GM19395 (cell line): ENCODE measurements around the gene TSKU.
"Not testable (repeated sequence)": the region's sequence is repeated elsewhere in the genome, so short reads cannot be mapped to it uniquely, and the experiment has no call there.

Source experiments
- ATAC-seq: cut with Tn5 transposase; IDR thresholded peaks from one replicate; pipeline ENCODE4 v1.9.1; 2021; ENCODE audit warnings: mild to moderate bottlenecking, moderate library complexity; ENCODE audit not compliant: unreplicated experiment

TSKU gene

DNA sequence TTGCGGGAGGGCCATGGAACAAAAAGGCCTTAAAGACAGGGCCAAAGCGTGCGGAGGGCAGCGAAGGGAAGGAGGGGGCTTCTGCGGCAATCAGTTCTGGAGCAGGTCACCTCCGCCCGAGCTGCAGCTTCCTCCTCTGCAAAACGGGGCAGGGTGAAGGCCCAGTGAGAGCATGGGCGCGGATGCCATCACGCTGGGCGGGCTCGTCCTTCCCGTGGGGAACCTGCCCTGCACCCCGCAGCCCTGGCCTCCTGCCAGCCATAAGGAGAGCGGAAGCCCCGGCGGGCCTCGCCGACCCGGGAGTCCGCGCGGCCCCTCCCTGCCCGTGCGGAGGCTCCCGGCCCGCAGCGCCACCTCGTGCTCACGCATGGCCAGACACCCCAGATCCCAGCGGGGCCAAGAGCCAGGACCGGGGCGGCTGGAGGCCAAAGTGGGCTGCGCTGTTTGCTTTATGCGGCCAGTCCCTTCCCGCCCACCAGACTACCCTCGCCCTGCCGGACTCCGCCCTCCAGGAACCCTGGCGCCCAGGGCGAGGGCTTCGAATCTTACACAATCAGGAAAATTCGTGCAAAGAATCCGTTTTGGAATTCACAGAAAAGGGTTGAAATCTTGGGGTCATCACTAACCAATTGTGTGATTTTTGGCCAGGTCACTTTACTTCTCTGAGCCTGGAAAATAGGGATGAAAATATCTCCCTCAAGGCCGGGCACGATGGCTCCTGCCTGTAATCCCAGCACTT lies 16.1 kb downstream of the TSKU start:
- ATAC-seq = peak; percentile 85

DNA sequence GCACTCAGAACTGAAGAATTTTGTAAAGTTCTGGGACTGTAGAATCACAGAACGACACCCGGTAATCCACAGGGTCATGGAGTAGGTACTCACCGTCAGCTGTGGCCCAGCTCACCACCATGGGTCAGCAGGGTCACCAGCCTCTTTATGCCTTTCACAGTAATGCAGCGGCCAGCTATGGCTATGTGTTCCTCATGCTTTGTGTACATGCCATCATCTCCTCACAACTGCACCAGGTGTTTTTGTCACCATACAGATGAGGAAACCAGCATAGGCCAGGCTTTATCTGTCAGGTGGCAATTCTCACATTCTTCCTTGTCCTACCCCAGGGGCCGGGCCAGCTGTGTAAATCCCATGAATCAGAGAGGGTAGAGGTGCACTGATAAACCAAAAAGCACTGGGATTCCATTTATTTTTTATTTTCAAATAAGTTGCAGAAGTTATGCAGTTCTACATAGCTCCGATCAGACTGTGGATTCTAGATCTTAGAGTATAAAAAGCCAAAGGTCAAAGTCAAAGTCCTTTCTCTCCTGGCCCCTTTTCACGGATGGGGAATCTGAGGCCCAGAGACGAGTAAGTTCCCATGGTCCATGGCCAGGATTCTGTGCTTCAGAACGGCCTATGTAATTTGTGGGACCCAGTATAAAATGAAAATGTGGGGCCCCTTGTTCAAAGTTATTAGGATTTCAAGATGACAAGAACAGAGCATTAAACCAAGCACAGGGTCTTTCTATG lies 17.5 kb downstream of the TSKU start:
- ATAC-seq = no peak

DNA sequence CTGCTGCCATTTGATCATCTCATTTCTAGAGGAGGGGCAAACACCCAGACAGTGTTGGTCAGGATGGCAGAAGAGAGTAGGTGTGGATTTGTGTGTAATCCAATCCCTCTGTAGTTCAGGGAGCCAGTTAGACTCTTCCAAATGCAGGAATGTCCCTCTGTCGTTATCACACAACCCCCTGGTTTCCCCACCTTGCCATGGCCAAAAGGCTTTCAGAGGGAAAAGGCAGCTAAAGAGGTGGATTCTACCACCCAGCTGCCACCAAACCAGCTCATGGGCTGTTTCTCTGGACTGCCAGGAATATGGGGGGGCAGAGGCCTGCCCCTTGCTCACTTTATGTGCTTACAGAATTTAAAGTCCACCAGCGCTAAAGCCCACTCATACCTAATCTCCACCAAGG lies 18.1 kb downstream of the TSKU start:
- no peak for ATAC-seq

DNA sequence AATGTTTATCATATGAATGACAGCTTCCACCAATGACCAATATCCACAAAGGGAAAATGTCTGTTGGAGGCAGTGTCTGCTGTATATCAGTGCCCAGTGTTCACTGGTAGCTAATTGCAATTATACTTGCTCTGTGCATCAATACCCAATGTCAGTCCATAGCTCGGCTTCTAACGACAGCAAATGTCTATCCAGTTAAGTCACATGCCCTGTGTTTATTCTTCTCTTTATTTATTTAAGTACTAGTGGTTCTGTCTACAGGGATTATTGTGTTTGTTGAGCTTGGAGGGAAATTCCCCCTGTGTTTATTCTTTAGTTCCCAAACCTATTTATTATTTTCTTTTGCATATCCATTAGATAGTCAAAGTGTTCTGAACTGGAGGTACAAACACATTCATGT lies 18.6 kb downstream of the TSKU start:
- ATAC-seq = no peak

DNA sequence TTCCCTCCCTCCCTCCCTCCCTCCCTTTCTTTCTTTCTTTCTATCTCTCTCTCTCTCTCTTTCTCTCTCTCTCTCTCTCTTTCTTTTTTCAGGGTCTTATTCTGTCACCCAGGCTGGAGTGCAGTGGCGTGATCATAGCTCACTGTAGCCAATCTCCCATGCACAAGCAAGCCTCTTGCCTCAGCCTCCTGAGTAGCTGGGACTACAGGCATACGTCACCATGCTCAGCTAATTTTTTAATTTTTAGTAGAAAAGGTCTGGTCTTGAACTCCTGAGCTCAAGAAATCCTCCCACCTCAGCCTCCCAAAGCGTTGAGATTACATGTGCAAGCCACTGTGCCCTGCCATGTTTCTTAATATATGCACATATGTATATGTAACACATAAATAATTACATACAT lies 19.0 kb downstream of the TSKU start:
- no peak for ATAC-seq

DNA sequence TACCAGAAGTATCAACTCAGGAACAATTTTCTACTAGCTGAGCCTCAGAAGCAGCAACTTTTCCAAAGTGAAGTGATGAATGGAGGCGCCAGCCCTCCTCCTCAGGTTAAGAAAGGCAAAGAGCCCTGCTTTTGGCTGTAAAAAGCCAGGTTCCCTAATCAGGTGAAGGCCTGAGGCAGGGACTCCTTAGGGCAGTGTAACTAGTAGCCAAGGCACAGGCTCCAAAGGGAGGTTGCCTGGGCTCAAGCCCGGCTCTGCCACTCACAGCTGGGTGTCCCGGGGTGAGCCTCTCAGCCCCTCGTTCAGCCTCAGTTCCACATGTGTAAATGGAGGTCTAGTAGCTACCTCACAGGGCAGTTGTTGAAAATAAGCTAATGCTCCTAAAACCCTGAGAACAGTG lies 19.5 kb downstream of the TSKU start:
- ATAC-seq = no peak

DNA sequence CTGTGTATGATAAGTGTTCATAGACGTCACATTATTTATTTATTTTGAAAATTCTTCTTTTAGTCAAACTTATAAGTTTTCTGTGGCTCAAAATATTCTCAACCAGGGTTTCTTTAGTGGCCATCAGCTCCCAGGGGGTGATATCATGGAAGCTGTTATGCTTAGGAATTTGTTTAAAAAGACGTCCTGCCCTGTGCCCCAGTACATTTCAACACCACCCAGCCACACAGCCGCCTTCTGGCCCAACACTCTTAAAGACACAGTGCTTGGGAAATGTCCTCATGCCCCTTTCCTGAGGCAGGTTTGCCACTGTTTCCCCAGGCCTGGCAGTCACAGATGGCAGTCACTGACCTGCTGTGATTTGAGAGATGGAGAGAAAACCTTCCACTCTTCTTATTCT lies 19.9 kb downstream of the TSKU start:
- no peak for ATAC-seq

DNA sequence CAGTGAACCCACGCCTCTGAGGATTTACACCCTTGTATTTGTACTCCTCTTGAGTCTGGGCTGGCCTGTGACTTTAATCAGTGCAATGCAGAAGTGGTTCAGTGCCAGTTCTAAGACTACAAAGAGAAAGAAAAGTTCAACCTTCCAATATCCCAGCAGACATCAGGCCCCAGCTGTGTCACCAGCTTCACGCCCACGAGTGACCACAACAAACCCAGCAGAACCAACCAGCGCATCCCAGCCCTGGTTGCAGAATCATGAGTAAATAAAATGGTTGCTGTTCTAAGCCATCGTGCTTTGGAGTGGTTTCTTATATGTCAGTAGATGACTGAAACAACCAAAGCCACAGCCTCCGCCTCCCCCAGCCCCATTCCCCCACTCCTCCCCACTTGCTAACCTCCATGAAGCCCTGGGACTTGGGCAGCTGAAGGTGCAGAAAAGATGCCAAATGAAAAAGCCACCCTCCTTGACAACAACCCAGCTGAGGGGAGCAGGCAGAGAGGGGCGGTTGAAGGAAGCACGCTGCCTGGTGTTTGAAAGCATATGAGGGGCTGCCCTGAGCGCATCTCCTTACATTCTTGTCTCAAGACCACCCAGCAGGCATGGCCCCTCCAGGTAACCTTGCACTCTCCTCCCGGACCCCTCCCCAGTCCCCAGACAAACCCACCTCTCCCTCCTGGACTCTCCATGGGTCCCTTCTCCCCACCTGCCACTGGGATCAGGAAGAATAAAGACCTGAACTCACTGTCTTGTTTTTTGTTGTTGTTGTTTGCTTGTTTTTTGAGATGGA lies 20.9 kb downstream of the TSKU start:
- ATAC-seq = no peak

DNA sequence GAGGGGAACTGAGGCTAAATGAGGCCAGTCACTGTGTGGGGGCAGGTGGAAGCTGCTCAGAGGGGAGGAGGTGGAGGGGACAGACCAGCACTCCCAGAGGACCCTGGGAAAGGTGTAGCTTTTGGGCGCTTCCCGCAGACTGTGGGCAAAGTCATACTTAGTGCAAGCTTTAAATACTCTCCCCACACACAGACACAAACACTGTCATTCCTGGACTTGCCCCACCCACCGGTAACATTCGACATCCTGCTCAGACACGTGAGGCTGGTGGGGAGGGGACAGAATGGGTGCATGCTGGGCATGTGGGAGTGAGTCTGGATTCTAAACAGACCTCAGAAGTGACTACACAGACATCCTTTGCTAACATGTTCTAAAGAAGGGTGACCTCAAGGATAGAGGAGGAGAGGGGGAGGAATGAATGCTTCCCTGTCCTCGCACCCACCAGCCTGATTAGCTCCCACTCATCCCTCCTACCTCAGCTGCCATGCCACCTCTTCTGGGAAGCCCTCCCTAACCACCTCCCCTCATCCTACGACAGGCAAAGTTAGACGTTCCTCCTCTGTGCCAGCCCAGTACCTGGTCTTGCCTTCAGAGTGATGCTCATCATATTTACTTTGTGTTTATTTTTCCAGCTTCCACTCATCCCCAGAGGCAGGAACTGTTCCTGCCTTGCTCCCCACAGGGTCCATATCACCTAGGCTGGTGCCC lies 22.2 kb downstream of the TSKU start:
- no peak for ATAC-seq

DNA sequence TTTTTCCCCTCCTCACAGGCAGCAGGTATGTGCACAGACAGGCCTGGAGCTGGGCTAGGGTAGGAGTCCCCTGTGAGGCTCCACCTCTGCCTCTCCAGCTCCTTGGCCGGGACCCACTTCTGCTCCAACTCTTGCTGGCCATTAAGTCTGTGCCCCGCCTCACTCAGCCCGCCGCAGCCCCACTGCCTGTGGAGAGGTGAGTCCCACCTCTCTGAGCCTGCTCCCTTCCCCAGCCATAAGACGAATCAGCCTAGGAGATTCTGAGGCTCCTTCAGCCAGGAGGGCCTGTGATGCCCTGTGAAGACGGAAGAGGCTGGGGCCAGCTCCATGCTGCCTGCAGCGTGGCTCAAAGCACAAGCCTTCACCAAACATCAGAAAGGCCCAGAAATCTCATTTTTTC lies 23.0 kb downstream of the TSKU start:
- ATAC-seq = no peak

DNA sequence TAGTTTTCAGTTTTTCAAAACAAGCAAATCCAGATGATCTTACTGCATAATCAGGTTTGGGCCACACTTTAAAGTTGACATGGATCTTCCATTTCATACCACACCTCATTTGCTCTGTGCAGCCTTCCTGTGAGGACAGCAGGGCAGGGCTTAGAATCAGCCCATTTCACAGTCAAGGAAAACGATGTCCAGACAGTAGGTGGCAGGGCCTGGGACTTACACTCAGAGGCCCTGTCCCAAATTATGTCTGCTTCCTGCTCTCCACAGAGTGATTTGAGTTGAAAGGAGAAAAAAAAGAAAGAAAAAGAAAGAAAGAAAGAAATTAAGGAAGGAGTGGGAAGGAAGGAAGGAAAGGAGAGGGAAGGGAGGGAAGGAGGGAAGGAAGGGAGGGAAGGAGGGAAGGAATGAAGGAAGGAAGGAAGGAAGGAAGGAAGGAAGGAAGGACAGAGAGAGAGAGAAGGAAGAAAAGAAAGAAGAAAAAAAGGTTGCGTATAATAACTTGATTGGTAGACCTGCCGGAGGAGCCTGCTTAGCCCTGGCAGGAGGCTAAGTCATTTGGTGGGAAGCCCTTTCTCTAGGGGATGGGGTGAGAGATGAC lies 23.6 kb downstream of the TSKU start:
- no peak for ATAC-seq

DNA sequence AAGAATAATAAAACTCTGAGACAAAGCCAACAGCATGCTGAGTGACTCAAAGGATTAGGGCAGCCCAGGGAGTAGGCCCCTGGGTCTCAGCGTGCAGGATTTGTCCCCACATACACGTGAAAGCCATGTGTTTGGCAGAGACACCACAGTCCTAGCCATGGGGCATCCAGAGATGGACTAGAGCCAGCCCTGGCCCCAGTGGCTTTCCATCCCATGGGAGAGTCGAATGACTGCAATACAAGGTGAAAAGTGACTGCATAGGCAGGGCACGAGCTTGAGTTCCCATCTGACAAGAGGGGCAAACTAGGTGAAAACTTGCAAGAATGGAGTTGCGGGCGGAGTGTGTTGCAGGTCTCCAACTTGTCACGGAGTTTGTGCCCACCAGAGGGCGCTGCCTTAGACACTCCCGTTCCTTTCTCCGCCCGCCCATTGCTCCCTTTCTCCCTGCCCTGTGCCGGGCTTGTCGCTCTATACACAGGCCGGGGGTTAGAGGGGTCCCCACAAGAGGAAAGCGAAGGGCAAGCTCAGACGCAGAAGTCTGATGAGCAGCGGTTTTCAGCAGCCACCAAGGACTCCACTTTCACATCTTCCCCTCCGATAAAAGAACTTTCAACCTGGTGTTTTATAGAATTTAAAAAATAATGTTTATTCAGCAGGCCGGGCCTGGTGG lies 24.2 kb downstream of the TSKU start:
- ATAC-seq = peak; percentile 66

DNA sequence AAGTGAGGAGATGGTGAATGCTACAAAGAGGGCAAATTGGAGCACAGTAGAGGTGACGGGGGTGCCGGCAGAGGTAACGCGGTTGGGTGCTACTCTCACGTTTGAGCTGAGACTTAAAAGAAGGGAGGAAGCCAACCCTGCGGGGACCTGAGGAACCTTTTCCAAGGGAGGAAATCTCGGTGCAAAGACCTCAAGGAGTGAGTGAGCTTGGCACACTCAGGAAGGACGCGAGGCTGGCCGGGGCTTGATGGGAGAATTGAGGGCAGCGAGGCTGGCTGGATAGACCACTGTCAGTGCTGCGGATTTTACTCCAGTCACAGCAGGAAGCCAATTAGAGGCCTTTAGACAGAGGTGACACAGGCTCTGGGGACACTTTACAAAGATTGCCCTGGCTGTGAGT lies 25.0 kb downstream of the TSKU start:
- ATAC-seq = no peak

DNA sequence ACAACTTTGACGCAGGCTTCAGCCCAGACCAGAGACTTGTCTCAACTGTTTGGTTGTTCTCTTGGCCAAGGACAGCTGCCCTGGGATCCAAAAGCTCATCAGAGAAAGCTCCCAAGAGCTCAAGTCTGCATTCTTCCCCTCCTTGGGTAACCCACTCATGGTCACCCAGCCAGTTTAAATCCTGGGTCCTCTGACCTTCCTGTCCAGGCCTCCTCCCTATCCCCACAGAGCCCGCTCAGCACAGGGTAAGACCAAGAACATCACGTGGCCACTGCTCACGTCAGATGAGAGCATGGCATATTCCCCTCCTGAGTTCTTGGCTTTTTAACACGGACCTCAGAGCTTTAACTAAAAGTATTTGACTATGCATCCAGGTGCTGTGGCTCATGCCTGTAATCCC lies 25.8 kb downstream of the TSKU start:
- no peak for ATAC-seq

DNA sequence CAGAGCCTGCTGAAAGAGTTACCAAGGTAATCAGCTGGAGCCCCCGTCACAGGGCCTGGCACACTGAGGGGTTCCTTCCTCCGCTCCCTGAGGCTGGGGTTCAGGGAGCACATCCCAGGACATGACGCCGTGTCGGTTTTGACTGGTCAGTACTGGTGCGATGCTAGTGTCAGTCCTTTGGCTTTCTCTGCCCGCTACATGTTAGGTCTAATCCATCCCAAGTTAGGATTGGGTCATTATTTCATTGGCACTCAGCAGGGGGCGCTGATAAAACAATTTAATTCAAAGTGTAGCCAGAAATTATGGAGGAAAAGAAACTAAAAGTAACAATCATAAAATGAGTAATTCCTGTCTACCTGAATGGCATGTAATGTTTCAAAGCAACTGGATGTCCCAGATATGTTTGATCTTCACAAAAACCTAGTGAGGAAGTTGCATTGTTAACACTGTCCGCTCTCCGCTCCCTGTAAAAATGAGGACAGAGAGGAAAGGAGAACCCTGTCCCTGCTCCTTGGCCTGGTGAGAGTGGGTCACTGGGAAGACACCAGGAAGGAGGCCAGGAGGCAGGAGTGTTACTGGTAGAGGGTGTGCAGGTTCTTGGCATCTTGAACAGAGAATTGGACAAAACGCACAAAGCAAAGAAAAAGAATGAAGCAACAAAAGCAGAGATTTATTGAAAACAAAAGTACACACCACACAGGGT lies 27.1 kb downstream of the TSKU start:
- ATAC-seq = no peak

DNA sequence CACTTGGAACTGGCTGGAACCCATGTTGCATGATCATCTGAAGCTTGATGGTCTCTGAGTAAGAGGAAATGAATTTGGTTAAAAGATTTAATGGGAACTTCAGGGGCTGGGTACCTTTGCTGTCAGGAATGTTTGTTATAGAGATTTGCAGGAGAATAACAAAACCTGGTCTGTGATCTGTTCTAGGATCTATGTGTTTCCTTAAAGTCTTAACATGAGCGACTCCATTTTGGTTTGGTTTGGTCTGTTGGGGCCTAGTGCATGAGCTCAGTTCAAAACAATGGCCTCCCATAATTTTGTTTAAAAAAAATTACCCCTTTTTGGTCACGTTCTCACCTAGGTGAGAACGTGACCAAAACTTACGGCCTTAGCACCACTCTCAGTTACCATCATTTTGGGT lies 28.1 kb downstream of the TSKU start:
- no peak for ATAC-seq

DNA sequence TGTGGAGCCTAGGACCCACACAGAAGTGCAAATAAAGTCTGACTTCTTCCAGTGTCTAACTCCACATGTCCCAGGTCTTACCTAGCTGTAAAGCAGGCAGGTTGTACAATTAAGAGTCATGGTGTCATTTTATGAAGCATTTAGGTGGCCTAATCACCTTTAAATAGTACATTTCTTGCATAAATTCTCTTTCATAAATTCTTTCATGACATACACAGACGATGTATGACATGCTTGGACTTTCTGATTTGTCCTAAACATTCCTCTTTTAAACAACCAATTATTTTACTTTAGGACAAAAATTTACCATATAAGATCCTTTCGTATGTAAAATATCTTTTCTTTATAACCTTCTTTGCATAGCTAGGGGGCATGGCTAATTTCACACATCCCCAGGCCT lies 31.3 kb downstream of the TSKU start:
- no peak for ATAC-seq

DNA sequence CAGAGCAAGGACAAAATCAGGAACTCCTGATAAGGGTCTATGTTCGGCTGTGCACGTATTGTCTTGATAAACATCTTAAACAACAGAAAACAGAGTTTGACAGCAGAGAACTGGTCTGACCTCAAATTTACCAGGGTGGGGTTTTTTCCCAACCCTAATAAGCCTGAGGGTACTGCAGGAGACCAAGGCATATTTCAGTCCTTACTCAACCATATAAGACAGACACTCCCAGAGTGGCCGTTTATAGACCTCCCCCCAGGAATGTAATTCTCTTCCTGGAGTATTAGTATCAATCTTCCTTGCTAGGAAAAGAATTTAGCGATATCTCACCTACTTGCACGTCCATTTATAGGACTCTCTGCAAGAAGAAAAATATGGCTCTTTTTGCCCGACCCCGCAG lies 32.5 kb downstream of the TSKU start:
- ATAC-seq = not testable (repeated sequence)

DNA sequence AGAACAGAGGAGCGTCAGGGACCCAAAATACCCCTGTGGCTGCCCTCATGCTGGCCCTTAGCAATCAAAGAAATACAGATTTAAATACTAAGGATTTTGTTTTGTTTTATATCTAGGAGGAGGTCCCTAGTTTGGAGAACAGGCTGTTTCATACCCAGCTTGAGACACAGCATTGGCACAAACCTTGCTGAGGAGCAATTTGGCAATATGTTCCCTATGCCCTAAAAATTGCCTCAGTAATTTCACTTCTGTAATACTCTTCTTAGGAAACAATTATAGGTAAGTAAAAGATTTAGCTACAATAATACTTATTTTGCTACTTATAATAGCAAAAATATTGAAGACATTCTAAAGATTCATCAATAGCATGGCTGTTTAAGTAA lies 37.0 kb downstream of the TSKU start:
- ATAC-seq = no peak

DNA sequence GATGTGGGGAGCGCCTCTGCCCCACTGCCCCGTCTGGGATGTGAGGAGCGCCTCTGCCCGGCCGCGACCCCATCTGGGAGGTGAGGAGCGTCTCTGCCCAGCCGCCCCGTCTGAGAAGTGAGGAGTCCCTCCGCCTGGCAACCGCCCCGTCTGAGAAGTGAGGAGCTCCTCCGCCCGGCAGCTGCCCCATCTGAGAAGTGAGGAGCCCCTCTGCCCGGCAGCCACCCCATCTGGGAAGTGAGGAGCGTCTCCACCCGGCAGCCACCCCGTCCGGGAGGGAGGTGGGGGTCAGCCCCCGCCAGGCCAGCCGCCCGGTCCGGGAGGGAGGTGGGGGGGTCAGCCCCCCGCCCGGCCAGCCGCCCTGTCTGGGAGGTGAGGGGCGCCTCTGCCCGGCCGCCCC lies 38.2 kb downstream of the TSKU start:
- ATAC-seq = not testable (repeated sequence)
